SIG-M5 treated with dmso at 0.1 percent for 504 hours (cell line): ENCODE data around the gene PDZK1.
"Not testable (repeated sequence)": the region's sequence is repeated elsewhere in the genome, so short reads cannot be mapped to it uniquely, and the experiment has no call there.

ENCODE experiments used
- DNase-seq: peaks from one replicate; lab custom pipeline; 2025; ENCODE audit not compliant: unreplicated experiment; lab: John Stamatoyannopoulos, UW

Gene PDZK1

GRCh38 chr1:145707183-145707867 is at the start of gene PDZK1:
Gene PDZK1 (minus strand): TSS chr1:145707368. CDS start chr1:145688021, 19,347 bp downstream.
- DNase-seq: no peak

GRCh38 chr1:145751491-145752037 is 44.4 kb upstream of the PDZK1 start:
- no peak for DNase-seq

GRCh38 chr1:145750426-145750825 is 43.3 kb upstream of the PDZK1 start:
- no peak for DNase-seq

GRCh38 chr1:145747398-145748247 is 40.5 kb upstream of the PDZK1 start:
- no peak for DNase-seq

- DNase-seq: peak; percentile 55
Observed at GRCh38 chr1:145740269-145740668, 33.1 kb upstream of the PDZK1 start.

- no peak for DNase-seq
Observed at GRCh38 chr1:145736191-145736590, 29.0 kb upstream of the PDZK1 start.

GRCh38 chr1:145730900-145731299 is 23.7 kb upstream of the PDZK1 start:
- peak; percentile 29 for DNase-seq

- DNase-seq: no peak
Observed at GRCh38 chr1:145730467-145730866, 23.3 kb upstream of the PDZK1 start.

- no peak for DNase-seq
Observed at GRCh38 chr1:145729666-145730436, 22.7 kb upstream of the PDZK1 start.

- no peak for DNase-seq
Observed at GRCh38 chr1:145729196-145729595, 22.0 kb upstream of the PDZK1 start.

- not testable (repeated sequence) for DNase-seq
Observed at GRCh38 chr1:145726193-145726592, 19.0 kb upstream of the PDZK1 start.

- DNase-seq: peak; percentile 56
Observed at GRCh38 chr1:145720878-145721671, 13.9 kb upstream of the PDZK1 start.

GRCh38 chr1:145720556-145720877 is 13.3 kb upstream of the PDZK1 start:
- DNase-seq: no peak

- no peak for DNase-seq
Observed at GRCh38 chr1:145719230-145720079, 12.3 kb upstream of the PDZK1 start, which contains the start of gene CD160. Gene CD160 (plus strand): TSS chr1:145719499. CDS start chr1:145728328, 8,829 bp downstream.

- not testable (repeated sequence) for DNase-seq
Observed at GRCh38 chr1:145718465-145718864, 11.3 kb upstream of the PDZK1 start.

- no peak for DNase-seq
Observed at GRCh38 chr1:145717833-145718232, 10.7 kb upstream of the PDZK1 start.

- DNase-seq: no peak
Observed at GRCh38 chr1:145716641-145717345, 9.6 kb upstream of the PDZK1 start.

- DNase-seq: no peak
Observed at GRCh38 chr1:145714524-145715111, 7.5 kb upstream of the PDZK1 start.
